Nephron (organoid): ENCODE results near the gene PDE4D.

Experiments used
- H3K27ac Mint-ChIP-seq, 3 experiments: 2 replicates each; pipeline ENCODE4 v1.8.0; 2020; ENCODE audit warnings: mixed read lengths in 3 of 3, mild to moderate bottlenecking in 2 of 3, moderate library complexity in 1 of 3
- H3K27me3 Mint-ChIP-seq: 2 replicates; pipeline ENCODE4 v1.8.0; 2021; ENCODE audit warnings: low read depth, mild to moderate bottlenecking, moderate library complexity, mixed read lengths
- H3K36me3 Mint-ChIP-seq: 2 replicates; pipeline ENCODE4 v1.8.0; 2020; ENCODE audit warnings: low read depth, mixed read lengths
- H3K4me1 Mint-ChIP-seq: 2 replicates; pipeline ENCODE4 v1.8.0; 2020; ENCODE audit warnings: mixed read lengths
- H3K4me3 Mint-ChIP-seq, 3 experiments: 2 replicates each; pipeline ENCODE4 v1.8.0; 2020; ENCODE audit warnings: mild to moderate bottlenecking in 3 of 3, mixed read lengths in 3 of 3, moderate library complexity in 2 of 3
- H3K9me3 Mint-ChIP-seq: 2 replicates; pipeline ENCODE4 v1.8.0; 2020; ENCODE audit warnings: mixed read lengths
- TF ChIP-seq, protein P1 (sequence below), 3 experiments: fragments of 200-600 bp; sonication (generic); IDR thresholded peaks; one replicate each; pipeline ENCODE4 v1.5.0; 2021; ENCODE audit warnings: antibody characterized with exemption in 3 of 3; ENCODE audit not compliant: unreplicated experiment in 3 of 3

The PDE4D gene

GRCh38 chr5:59151162-59151889 is 742.2 kb downstream of the PDE4D start:
- Mint-ChIP-seq H3K4me3 (no peak overlapping the region), H3K9me3 (peaks cover 2% of the 10 kb centered on the region), H3K4me1 (no peaks in the 10 kb centered on the region), H3K36me3 (peaks cover 3% of the 10 kb centered on the region), H3K27ac (peak overlapping the region in 1 of 3 experiments; percentile 12), H3K27me3 (no peaks in the 10 kb centered on the region)
- TF ChIP-seq, protein P1, sequence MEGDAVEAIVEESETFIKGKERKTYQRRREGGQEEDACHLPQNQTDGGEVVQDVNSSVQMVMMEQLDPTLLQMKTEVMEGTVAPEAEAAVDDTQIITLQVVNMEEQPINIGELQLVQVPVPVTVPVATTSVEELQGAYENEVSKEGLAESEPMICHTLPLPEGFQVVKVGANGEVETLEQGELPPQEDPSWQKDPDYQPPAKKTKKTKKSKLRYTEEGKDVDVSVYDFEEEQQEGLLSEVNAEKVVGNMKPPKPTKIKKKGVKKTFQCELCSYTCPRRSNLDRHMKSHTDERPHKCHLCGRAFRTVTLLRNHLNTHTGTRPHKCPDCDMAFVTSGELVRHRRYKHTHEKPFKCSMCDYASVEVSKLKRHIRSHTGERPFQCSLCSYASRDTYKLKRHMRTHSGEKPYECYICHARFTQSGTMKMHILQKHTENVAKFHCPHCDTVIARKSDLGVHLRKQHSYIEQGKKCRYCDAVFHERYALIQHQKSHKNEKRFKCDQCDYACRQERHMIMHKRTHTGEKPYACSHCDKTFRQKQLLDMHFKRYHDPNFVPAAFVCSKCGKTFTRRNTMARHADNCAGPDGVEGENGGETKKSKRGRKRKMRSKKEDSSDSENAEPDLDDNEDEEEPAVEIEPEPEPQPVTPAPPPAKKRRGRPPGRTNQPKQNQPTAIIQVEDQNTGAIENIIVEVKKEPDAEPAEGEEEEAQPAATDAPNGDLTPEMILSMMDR (IDR thresholded peaks at IDR 0.05; ENCODE audit: unreplicated experiment in 3 of 3), result no peak

- no peaks in the 10 kb centered on the region for H3K4me1 Mint-ChIP-seq
- TF ChIP-seq, protein P1 (IDR thresholded peaks at IDR 0.05; ENCODE audit: unreplicated experiment in 3 of 3), result no peak
- H3K9me3 Mint-ChIP-seq, result peaks cover 2% of the 10 kb centered on the region
- H3K4me3 Mint-ChIP-seq, result no peak overlapping the region
- peaks cover 3% of the 10 kb centered on the region for H3K36me3 Mint-ChIP-seq
- peak overlapping the region in 1 of 3 experiments; percentile 8 for H3K27ac Mint-ChIP-seq
- H3K27me3 Mint-ChIP-seq, result no peaks in the 10 kb centered on the region
Observed at GRCh38 chr5:59149827-59150226, 743.7 kb downstream of the PDE4D start.

DNA sequence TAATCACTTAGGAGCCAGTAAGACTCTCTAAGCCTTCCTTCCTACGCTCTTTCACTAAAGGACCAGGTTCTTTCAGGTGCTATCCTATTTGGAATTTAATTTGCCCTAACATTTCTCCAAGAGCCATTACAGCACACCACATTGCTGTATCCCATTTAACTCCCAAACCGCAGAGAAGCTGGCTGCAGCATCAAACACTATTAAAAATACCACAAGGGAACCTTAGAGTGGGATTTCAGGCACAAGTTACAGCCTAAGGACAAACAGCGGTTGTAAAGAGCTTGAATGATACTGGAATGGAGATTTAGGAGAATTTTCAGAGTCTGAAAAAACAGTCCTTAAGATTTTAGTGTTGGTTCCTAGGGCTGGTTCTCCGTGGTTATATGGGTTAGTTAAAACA is 744.3 kb downstream of the PDE4D start:
- Mint-ChIP-seq H3K36me3 (peaks cover 3% of the 10 kb centered on the region), H3K9me3 (peaks cover 2% of the 10 kb centered on the region)

DNA sequence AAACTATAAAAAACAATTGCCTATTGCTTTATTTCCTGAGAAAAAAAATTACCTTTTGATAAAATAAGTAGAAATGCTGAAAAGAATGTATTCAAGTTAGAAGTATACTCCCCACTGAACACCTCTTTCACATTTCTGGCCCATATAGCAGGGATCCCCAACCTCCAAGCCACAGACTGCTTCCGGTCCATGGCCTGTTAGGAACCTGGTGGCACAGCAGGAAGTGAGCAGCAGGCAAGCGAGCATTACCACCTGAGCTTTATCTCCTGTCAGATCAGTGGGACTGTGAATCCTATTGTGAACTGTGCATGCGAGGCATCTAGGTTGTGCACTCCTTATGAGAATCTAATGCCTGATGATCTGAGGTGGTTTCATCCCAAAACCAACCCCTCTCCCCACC is 746.8 kb downstream of the PDE4D start:
- Mint-ChIP-seq H3K9me3 (peaks cover 2% of the 10 kb centered on the region), H3K27ac (no peak overlapping the region), H3K4me1 (no peaks in the 10 kb centered on the region)

More for the DNA sequence above, 744.3 kb downstream of the PDE4D start:
- Mint-ChIP-seq H3K4me3 (no peak overlapping the region), H3K27me3 (no peaks in the 10 kb centered on the region), H3K27ac (no peak overlapping the region), H3K4me1 (no peaks in the 10 kb centered on the region)
- TF ChIP-seq, protein P1 (IDR thresholded peaks at IDR 0.05; ENCODE audit: unreplicated experiment in 3 of 3), result no peak

GRCh38 chr5:59143926-59144333 is 749.6 kb downstream of the PDE4D start:
- Mint-ChIP-seq H3K4me3 (no peak overlapping the region), H3K9me3 (peaks cover 2% of the 10 kb centered on the region), H3K27me3 (no peaks in the 10 kb centered on the region), H3K4me1 (no peaks in the 10 kb centered on the region), H3K36me3 (peaks cover 3% of the 10 kb centered on the region), H3K27ac (no peak overlapping the region)
- TF ChIP-seq, protein P1 (IDR thresholded peaks at IDR 0.05; ENCODE audit: unreplicated experiment in 3 of 3), result no peak

More for the DNA sequence above, 746.8 kb downstream of the PDE4D start:
- TF ChIP-seq, protein P1 (IDR thresholded peaks at IDR 0.05; ENCODE audit: unreplicated experiment in 3 of 3), result no peak
- Mint-ChIP-seq H3K4me3 (no peak overlapping the region), H3K36me3 (peaks cover 3% of the 10 kb centered on the region), H3K27me3 (no peaks in the 10 kb centered on the region)

- no peak overlapping the region for H3K27ac Mint-ChIP-seq
- TF ChIP-seq, protein P1 (IDR thresholded peaks at IDR 0.05; ENCODE audit: unreplicated experiment in 3 of 3), result no peak
- H3K36me3 Mint-ChIP-seq, result peaks cover 3% of the 10 kb centered on the region
- no peaks in the 10 kb centered on the region for H3K27me3 Mint-ChIP-seq
- H3K9me3 Mint-ChIP-seq, result peaks cover 2% of the 10 kb centered on the region
- H3K4me3 Mint-ChIP-seq, result no peak overlapping the region
- no peaks in the 10 kb centered on the region for H3K4me1 Mint-ChIP-seq
Observed at GRCh38 chr5:59142927-59143326, 750.6 kb downstream of the PDE4D start.
